ENCODE results near the gene DISP3. TPM values are rescaled to one million over a fixed set of nuclear protein-coding genes. Genes with fewer than 3 reads are reported as not detected.

Gene DISP3
- total RNA-seq, 1 donor from 2014 or later = 0.17 TPM

DNA sequence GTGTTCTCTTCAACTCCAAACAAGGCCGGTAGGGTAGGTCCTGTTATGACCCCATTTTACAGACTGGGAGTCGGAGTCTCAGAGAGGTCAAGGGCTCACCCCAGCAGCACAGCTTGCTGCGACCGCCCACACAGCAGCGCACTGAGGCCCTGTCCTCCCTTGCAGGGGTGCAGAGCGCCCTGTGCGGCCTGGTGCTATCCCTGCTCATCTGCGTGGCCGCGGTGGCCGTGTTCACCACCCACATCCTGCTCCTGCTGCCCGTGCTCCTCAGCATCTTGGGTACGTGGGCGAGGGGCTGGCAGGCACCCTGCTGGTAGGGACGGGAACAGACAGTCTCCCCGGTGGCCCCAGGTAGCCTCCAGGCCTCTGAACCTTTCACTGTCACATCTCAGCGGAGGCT lies 55.9 kb downstream of the DISP3 start:
- no peak overlapping the region for H3K4me3 ChIP-seq (ENCODE audit: low read depth, low read length)
- no peaks in the 10 kb centered on the region for H3K36me3 ChIP-seq (ENCODE audit: control insufficient read depth, insufficient read depth, low read length)
- no peak for DNase-seq (ENCODE audit: low read depth)
- no peak for TF ChIP-seq CTCF (IDR thresholded peaks at IDR 0.05; ENCODE audit: insufficient read depth, low read length, poor library complexity, severe bottlenecking)
- peaks cover 3% of the 10 kb centered on the region for H3K27me3 ChIP-seq (ENCODE audit: control insufficient read depth, insufficient read depth, low read length)

- Histone ChIP-seq H3K27me3 (ENCODE audit: control insufficient read depth, insufficient read depth, low read length) (peaks cover 4% of the 10 kb centered on the region), H3K4me3 (ENCODE audit: low read depth, low read length) (no peak overlapping the region), H3K36me3 (ENCODE audit: control insufficient read depth, insufficient read depth, low read length) (no peaks in the 10 kb centered on the region)
- no peak for DNase-seq (ENCODE audit: low read depth)
- TF ChIP-seq CTCF (IDR thresholded peaks at IDR 0.05; ENCODE audit: insufficient read depth, low read length, poor library complexity, severe bottlenecking) = no peak
These were observed 56.4 kb downstream of the DISP3 start for GRCh38 chr1:11535316-11535715.

- H3K4me3 ChIP-seq (ENCODE audit: low read depth, low read length) = no peak overlapping the region
- peak; percentile 2 for TF ChIP-seq CTCF (IDR thresholded peaks at IDR 0.05; ENCODE audit: insufficient read depth, low read length, poor library complexity, severe bottlenecking)
- no peak for DNase-seq (ENCODE audit: low read depth)
- H3K27me3 ChIP-seq (ENCODE audit: control insufficient read depth, insufficient read depth, low read length) = peaks cover 4% of the 10 kb centered on the region
- H3K36me3 ChIP-seq (ENCODE audit: control insufficient read depth, insufficient read depth, low read length) = no peaks in the 10 kb centered on the region
These were observed 57.0 kb downstream of the DISP3 start for GRCh38 chr1:11535761-11536572.

DNA sequence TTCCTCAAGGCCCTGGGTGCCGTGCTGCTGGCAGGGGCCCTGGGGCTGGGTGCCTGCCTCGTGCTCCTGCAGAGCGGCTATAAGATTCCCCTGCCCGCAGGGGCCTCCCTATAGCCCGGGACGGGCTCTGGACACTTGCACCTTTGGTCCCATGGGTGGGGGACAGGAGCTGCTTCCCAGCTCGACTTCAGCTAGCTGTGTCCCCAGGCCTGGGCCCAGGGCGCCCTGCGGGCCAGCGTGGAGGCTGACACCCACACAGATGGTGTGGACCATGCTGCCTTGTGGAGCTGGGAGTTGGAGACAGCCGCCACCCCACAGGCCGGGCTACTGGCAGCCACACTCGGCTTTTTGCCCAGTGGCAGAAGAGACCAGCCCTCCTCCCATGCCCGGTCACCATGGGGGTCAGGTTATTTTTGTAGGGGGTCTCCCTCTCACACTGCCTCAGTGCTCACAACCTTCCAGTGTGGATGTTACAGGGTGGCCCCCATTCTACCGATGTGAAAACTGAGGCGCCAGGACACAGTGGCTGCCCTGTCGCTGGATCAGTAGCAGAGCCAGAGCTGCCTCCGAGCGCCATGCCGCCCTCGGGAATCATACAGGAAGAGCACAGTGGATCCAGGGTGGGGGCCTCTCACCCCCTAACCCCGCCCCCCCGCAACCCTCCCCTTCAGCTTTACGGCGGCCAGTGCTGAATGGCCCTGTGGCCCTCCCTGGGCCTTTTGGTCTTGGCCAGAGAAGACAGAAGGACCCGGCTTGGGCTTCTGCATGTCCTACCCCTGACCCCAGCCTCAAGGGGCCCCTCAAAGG lies 57.8 kb downstream of the DISP3 start:
- TF ChIP-seq CTCF (IDR thresholded peaks at IDR 0.05; ENCODE audit: insufficient read depth, low read length, poor library complexity, severe bottlenecking) = no peak
- no peak for DNase-seq (ENCODE audit: low read depth)
- peaks cover 4% of the 10 kb centered on the region for H3K27me3 ChIP-seq (ENCODE audit: control insufficient read depth, insufficient read depth, low read length)
- H3K36me3 ChIP-seq (ENCODE audit: control insufficient read depth, insufficient read depth, low read length) = no peaks in the 10 kb centered on the region
- no peak overlapping the region for H3K4me3 ChIP-seq (ENCODE audit: low read depth, low read length)

- no peak for TF ChIP-seq CTCF (IDR thresholded peaks at IDR 0.05; ENCODE audit: insufficient read depth, low read length, poor library complexity, severe bottlenecking)
- no peak for DNase-seq (ENCODE audit: low read depth)
- Histone ChIP-seq H3K27me3 (ENCODE audit: control insufficient read depth, insufficient read depth, low read length) (peaks cover 5% of the 10 kb centered on the region), H3K4me3 (ENCODE audit: low read depth, low read length) (no peak overlapping the region), H3K36me3 (ENCODE audit: control insufficient read depth, insufficient read depth, low read length) (no peaks in the 10 kb centered on the region)
These were observed 58.4 kb downstream of the DISP3 start for GRCh38 chr1:11537380-11537764.

Data from kidney epithelial cell (primary cell).